Measurements from ENCODE around the gene UTP14C.
A peak's percentile ranks its signal among the peaks of the same experiment; 100 is the strongest.
"Not testable (repeated sequence)": the region's sequence is repeated elsewhere in the genome, so short reads cannot be mapped to it uniquely, and the experiment has no call there.

The UTP14C gene

GRCh38 chr13:52003541-52003940 lies 20.9 kb upstream of the UTP14C start:
- DNase-seq: no peak

- no peak for DNase-seq
Observed at GRCh38 chr13:52004511-52005170, 19.9 kb upstream of the UTP14C start.

GRCh38 chr13:52005841-52006522 lies 18.5 kb upstream of the UTP14C start:
- no peak for DNase-seq

GRCh38 chr13:52006523-52007245 lies 17.8 kb upstream of the UTP14C start:
- DNase-seq: no peak

- no peak for DNase-seq
Observed at GRCh38 chr13:52009946-52010345, 14.5 kb upstream of the UTP14C start.

GRCh38 chr13:52010890-52011631 lies 13.4 kb upstream of the UTP14C start, which contains the start of gene ATP7B:
Gene ATP7B (minus strand): TSS chr13:52011450. CDS start chr13:52011337, 113 bp downstream.
- DNase-seq: peak; percentile 15

GRCh38 chr13:52011632-52012511 lies 12.6 kb upstream of the UTP14C start, which contains the start of gene ALG11:
Gene ALG11 (plus strand): TSS chr13:52012398. CDS start chr13:52012419, 21 bp downstream.
- peak; percentile 92 for DNase-seq

- DNase-seq: no peak
Observed at GRCh38 chr13:52012512-52012836, 12.0 kb upstream of the UTP14C start.

- no peak for DNase-seq
Observed at GRCh38 chr13:52016296-52016695, 8.2 kb upstream of the UTP14C start.

- DNase-seq: no peak
Observed at GRCh38 chr13:52020191-52020590, 4.3 kb upstream of the UTP14C start.

GRCh38 chr13:52022356-52022755 lies 2.1 kb upstream of the UTP14C start:
- no peak for DNase-seq

- DNase-seq: no peak
Observed at GRCh38 chr13:52025475-52026245, 1.2 kb downstream of the UTP14C start.

- no peak for DNase-seq
Observed at GRCh38 chr13:52026246-52026626, 1.7 kb downstream of the UTP14C start.

- no peak for DNase-seq
Observed at GRCh38 chr13:52027832-52028231, 3.3 kb downstream of the UTP14C start.

GRCh38 chr13:52029569-52029968 lies 5.1 kb downstream of the UTP14C start:
- no peak for DNase-seq

- not testable (repeated sequence) for DNase-seq
Observed at GRCh38 chr13:52030401-52030800, 5.9 kb downstream of the UTP14C start.

GRCh38 chr13:52033039-52033438 lies 8.5 kb downstream of the UTP14C start:
- DNase-seq: no peak

GRCh38 chr13:52034616-52035226 lies 10.2 kb downstream of the UTP14C start:
- DNase-seq: no peak

GRCh38 chr13:52036037-52036436 lies 11.5 kb downstream of the UTP14C start:
- DNase-seq: no peak

- DNase-seq: no peak
Observed at GRCh38 chr13:52043675-52044074, 19.2 kb downstream of the UTP14C start.

GRCh38 chr13:52047463-52047862 lies 23.0 kb downstream of the UTP14C start:
- DNase-seq: no peak
